Measurements from ENCODE around the gene B4GALT1.

DNA sequence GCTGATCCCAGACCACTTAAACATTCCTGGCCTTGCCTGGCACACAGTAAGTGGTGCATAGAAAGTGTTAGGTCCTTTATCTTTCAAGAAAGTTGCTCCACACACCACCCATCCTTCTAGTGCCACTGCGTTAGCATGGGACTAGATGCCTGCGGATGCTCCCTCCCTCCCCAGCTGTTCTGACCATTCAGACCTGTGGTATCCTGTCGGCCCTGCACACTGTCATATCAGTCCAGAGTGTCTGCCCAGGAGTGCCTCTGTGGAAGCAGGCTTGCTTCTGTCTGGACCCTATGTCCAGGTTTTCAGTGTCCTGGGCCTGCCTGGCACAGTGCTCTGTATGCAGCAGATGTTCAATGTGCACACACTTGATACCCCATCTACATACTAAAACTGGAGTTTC lies 52.4 kb downstream of the B4GALT1 start:
- TF ChIP-seq EZH2phosphoT487 (IDR thresholded peaks at IDR 0.05; ENCODE audit: borderline replicate concordance, low read depth, low read length) = no peak
- TF ChIP-seq, protein P1, sequence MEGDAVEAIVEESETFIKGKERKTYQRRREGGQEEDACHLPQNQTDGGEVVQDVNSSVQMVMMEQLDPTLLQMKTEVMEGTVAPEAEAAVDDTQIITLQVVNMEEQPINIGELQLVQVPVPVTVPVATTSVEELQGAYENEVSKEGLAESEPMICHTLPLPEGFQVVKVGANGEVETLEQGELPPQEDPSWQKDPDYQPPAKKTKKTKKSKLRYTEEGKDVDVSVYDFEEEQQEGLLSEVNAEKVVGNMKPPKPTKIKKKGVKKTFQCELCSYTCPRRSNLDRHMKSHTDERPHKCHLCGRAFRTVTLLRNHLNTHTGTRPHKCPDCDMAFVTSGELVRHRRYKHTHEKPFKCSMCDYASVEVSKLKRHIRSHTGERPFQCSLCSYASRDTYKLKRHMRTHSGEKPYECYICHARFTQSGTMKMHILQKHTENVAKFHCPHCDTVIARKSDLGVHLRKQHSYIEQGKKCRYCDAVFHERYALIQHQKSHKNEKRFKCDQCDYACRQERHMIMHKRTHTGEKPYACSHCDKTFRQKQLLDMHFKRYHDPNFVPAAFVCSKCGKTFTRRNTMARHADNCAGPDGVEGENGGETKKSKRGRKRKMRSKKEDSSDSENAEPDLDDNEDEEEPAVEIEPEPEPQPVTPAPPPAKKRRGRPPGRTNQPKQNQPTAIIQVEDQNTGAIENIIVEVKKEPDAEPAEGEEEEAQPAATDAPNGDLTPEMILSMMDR (conservative IDR thresholded peaks at IDR 0.05; ENCODE audit: low read length) = no peak

Data from OCI-LY7 (cell line).